HG02610 (cell line): ENCODE measurements around the gene EXOC6B.

ENCODE experiments used
- ATAC-seq: cut with Tn5 transposase; IDR thresholded peaks from one replicate; pipeline ENCODE4 v1.9.1; 2021; ENCODE audit warnings: mild to moderate bottlenecking, moderate library complexity; ENCODE audit not compliant: unreplicated experiment

Gene EXOC6B

GRCh38 chr2:72128059-72128842, 697.6 kb downstream of the EXOC6B start:
- ATAC-seq: no peak

- ATAC-seq: no peak
Measured at GRCh38 chr2:72127401-72128058, 698.3 kb downstream of the EXOC6B start.

DNA sequence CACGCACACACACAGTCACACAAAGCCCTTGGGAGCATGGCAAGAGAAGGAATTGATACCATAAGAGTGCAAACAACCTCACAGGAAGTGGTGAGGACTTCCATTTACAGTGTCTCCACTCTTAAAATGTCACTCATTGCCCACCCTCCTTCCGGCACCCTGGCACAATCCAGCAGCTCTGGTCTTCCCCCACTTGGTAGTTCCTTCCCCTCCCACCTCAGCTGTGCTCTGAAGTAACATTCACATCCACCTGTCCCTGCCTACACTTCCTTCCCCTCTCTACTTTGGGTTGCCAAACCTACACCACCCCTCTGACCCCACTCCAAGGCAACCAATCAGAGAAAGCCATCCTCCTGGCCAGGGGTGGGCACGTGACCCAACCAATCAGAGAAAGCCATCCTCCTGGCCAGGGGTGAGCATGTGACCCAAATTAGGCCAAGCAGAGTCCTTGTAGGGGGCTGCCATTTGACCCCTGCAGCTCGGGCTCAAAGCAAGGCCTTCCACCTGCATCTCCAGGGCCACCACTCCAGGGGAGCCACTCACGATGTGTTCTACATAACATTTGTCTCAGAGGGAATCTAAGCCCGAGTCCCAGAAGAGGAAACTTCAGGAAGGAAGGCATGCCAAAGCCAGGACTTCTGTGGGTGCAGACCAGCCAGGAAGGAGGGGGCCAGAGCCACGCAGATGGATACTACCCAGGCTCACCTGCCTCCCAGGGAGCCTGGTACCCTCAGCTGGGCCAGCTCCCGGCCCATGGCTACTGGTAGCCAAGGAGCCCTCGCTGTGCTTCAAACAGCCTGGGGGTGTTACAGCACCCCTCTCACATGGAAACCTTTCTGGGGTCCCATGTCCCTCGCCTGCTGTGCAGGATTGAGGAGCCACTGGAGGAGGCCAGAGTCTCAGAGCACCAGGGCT, 699.4 kb downstream of the EXOC6B start:
- no peak for ATAC-seq
